Stimulated activated CD8-positive, alpha-beta memory T cell treated with anti-CD3 and anti-CD28 coated beads, Interleukin-4, amount 100 ng/mL, for 24 hours (primary cell): ENCODE results near the gene PINK1.

Experiments
- DNase-seq: peaks from one replicate; pipeline ENCODE4 v3.0.0-alpha.2; 2020; ENCODE audit warnings: low read depth

The PINK1 gene

GRCh38 chr1:20610970-20611369 lies 22.3 kb upstream of the PINK1 start:
- no peak for DNase-seq

DNA sequence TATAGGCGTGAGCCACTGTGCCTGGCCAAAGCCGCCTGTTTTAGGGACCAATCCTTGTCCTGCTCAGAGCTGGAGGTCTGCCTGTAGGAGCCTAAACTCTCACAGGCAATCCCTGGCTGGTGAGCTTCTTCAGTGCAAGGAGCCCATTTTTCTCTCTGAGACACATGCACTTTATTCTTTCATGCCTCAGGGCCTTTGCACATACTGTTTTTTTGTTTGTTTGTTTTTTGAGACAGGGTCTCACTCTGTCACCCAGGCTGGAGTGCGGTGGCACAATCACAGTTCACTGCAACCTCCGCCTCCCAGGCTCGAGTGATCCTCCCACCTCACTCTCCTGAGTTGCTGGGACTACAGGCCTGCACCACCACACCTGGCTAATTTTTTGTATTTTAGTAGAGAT lies 21.6 kb upstream of the PINK1 start:
- DNase-seq, result no peak

DNA sequence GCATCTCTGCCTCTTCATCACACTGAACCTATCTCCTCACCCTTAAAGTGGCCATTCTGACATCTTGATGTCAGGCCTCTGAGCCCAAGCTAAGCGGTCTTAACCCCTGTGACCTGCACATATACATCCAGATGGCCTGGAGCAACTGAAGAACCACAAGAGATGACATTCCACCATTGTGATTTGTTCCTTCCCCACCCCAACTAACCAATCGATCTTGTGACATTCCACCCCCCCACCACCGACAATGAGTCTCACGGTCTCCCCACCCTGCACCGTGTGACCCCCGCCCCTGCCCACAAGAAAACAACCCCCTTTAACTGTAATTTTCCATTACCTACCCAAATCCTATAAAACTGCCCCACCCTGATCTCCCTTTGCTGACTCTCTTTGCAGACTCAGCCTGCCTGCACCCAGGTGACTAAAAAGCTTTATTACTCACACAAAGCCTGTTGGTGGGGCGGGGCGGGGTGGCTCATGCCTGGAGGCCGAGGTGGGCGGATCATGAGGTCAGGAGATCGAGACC lies 21.0 kb upstream of the PINK1 start:
- DNase-seq, result no peak

- no peak for DNase-seq
Measured at GRCh38 chr1:20614131-20614579, 19.1 kb upstream of the PINK1 start.

DNA sequence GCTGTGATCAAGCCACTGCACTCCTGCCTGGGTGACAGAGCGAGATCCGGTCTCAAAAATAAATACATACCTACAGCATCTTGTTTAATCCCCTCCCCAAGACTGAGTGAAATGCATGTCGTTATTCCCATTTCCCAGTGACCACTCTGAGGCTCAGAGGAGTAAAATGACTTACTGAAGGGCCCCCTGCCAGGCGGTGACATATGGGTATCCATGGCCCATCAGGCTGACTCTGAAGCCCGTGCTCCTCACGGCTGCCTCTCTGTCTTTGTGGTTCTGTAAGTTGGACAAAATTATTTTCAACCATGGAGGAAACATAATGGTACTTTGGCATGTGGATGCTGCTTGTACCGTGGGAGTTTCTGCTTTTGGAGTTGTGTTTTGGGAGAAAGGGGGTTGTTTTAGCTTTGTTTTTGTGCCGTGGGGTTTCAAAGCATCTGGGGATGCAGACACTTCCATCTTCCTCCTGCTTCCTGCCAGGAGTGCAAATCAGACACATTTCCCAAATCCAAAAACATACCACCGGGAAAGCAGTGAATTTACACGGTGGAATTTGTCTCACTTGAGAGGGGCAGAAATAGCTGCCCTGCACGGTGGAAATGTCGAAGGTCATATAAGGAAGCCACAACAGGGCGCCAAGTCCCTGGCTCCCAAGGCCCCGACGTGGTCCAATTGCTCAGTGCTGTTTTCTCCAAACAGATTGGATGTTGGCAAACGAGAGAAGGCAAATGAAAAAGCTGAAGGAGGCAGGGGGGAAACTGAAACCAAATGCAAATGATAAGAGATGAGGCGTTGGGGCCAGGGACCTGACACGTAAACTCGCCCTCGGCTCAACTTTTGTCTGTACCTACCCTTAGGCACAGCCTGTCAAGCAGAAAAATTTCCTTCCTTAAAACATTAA lies 17.1 kb upstream of the PINK1 start:
- DNase-seq, result no peak

GRCh38 chr1:20616847-20617487 lies 16.3 kb upstream of the PINK1 start:
- no peak for DNase-seq

GRCh38 chr1:20618550-20618949 lies 14.7 kb upstream of the PINK1 start:
- no peak for DNase-seq

DNA sequence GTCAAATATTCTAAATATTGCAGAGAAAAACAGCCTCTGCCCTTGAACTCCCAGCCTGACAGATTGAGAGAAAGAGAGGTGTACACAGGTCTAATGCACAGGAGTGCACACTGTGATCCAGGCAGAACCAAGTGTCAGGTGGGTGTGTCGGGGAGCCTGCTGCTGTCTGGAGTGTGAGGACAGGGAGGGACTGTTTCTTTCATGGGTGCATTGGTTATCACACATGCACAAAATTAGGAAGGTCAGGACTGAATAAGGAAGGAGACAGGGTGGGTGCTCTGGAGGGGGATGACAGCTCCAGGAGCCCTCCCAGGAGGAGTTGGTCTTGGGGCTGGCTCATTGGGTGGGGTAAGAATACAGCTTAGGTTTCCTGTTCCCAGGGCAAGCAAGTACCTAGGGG lies 13.3 kb upstream of the PINK1 start:
- DNase-seq, result no peak

DNA sequence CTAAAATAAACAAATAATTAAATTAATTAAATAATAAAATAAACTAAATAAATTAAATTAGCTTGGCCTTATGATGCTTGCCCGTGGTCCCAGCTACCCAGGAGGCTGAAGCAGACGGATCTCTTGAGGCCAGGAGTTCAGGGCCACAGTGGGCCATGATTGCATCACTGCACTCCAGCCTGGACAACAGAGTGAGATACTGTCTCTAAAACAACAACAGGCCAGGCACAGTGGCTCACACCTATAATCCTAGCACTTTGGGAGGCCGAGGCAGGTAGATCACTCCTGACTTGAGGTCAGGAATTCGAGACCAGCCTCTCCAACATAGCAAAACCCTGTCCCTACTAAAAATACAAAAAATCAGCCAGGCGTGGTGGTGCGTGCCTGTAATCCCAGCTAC lies 12.2 kb upstream of the PINK1 start:
- no peak for DNase-seq

DNA sequence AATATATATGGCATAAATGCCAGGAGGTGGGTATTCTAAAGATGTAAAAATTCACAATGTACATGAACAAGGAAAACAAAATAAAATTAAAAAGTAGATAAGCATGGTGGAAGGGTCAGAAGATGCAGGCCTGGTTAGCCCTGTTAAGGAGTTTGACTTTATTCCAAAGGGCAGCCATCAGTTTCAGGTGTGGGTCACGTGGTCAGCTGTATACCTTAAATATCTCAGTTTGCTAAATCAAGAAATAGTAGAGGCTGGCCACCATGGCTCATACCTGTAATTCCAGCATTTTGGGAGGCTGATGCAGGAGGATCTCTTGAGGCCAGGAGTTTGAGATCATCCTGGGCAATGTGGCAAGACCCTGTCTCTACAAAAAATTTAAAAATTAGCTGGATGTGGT lies 8.5 kb upstream of the PINK1 start:
- DNase-seq, result no peak

DNA sequence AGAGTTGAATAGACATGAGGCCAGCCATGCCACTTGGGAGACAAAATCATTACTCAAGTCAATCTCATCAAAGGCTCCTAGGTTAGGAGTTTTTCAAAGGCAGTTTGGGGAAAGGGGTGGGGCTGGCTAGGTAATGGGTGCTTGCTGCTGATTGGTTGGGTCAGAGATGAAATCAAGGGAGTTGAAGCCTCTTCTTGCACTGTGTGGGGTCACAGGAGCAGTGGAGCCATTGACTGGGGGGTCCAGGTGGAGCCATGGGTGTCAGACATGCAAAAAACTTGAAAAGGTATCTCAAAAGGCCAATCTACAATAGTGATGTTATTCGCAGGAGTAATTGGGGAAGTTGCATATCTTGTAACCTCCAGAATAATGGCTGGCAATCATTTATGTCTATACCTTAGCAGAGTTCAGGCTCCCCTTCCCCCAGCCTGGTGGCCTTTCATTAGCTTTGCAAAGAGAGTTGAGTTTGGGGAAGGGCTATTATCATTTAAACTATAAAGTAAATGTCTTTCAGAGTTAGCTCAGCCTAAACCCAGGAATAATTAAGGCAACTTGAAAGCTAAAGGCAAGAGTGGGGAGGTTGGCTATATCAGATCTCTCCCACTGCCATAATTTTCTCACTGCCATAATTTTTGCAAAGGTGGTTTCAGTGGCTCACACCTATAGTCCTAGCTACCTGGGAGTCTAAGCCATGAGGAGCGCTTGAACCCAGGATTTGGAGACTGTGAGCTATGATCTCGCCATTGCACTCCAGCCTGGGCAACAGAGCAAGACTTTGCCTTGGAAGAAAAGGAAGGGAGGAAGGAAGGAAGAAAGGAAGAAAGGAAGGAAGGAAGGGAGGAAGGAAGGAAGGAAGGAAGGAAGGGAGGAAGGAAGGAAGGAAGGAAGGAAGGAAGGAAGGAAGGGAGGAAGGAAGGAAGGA lies 7.8 kb upstream of the PINK1 start:
- no peak for DNase-seq

DNA sequence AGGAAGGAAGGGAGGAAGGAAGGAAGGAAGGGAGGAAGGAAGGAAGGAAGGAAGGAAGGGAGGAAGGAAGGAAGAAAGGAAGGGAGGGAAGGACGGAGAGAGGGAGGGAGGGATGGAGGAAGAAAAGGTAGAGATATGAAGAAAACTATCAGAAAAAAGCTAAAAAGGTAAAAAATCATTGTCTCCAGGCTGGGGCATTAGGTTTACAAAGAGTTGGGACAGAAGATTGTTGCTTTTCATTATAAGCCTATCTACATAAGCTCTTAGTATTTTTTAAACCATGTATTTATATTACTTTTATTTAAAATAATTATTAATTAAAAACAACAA lies 7.2 kb upstream of the PINK1 start:
- no peak for DNase-seq

GRCh38 chr1:20626524-20626923 lies 6.7 kb upstream of the PINK1 start:
- DNase-seq, result no peak

GRCh38 chr1:20630729-20631128 lies 2.5 kb upstream of the PINK1 start:
- DNase-seq, result no peak

- no peak for DNase-seq
Measured at GRCh38 chr1:20632386-20632785, 872 bp upstream of the PINK1 start.

GRCh38 chr1:20634065-20634593 lies 871 bp downstream of the PINK1 start:
- DNase-seq, result no peak

- DNase-seq, result no peak
Measured at GRCh38 chr1:20634594-20635084, 1.4 kb downstream of the PINK1 start.

- DNase-seq, result no peak
Measured at GRCh38 chr1:20636785-20637347, 3.6 kb downstream of the PINK1 start.

GRCh38 chr1:20640183-20640597 lies 6.9 kb downstream of the PINK1 start:
- no peak for DNase-seq

- DNase-seq, result no peak
Measured at GRCh38 chr1:20641975-20642374, 8.7 kb downstream of the PINK1 start.

- no peak for DNase-seq
Measured at GRCh38 chr1:20643080-20643479, 9.8 kb downstream of the PINK1 start.

DNA sequence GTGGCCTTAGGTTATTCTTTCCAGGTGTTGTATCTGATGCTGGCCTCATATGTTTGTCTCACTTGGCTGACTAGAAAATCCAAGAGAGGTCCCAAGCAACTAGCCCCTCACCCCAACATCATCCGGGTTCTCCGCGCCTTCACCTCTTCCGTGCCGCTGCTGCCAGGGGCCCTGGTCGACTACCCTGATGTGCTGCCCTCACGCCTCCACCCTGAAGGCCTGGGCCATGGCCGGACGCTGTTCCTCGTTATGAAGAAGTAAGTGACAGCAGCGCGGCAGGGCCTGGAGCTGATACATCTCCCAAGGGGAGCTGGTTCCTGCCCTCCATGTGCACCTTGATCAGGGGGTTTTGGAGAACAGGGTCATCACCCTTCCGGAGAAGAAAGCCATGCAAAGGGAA lies 11.2 kb downstream of the PINK1 start:
- no peak for DNase-seq
